Subcutaneous abdominal adipose tissue (tissue), 5 donors: Measurements from ENCODE around the gene SLCO2B1.

ENCODE experiments used
- H3K27ac ChIP-seq: one replicate; pipeline ENCODE4 v1.7.0; 2013; ENCODE audit warnings: low read depth, mild to moderate bottlenecking, inconsistent platforms, low read length, moderate library complexity
- H3K27me3 ChIP-seq, 5 donors: one replicate each; pipeline ENCODE4 v1.7.0; 2013; ENCODE audit warnings: low read length in 5 of 5, inconsistent platforms in 1 of 5; ENCODE audit not compliant: control insufficient read depth in 5 of 5, insufficient read depth in 4 of 5
- H3K36me3 ChIP-seq, 5 donors: one replicate each; pipeline ENCODE4 v1.7.0; 2013; ENCODE audit warnings: low read length in 5 of 5; ENCODE audit not compliant: control insufficient read depth in 5 of 5, insufficient read depth in 5 of 5
- H3K4me1 ChIP-seq, 5 donors: one replicate each; pipeline ENCODE4 v1.7.0; 2013; ENCODE audit warnings: low read length in 5 of 5, mild to moderate bottlenecking in 3 of 5, moderate library complexity in 1 of 5; ENCODE audit not compliant: control insufficient read depth in 5 of 5, insufficient read depth in 5 of 5
- H3K4me3 ChIP-seq, 5 donors: one replicate each; pipeline ENCODE4 v1.7.0; 2013; ENCODE audit warnings: low read length in 5 of 5, low read depth in 1 of 5
- H3K9ac ChIP-seq, 5 donors: one replicate each; pipeline ENCODE4 v1.7.0; 2013; ENCODE audit warnings: low read length in 5 of 5, mild to moderate bottlenecking in 4 of 5, moderate library complexity in 3 of 5
- H3K9me3 ChIP-seq, 5 donors: one replicate each; pipeline ENCODE4 v1.7.0; 2013; ENCODE audit warnings: low read length in 5 of 5; ENCODE audit not compliant: control insufficient read depth in 5 of 5
- donor health status: healthy.
- donor health status: healthy.
- donor health status: healthy.
- donor health status: healthy.
- donor health status: healthy.

SLCO2B1 gene

GRCh38 chr11:75242722-75243600 is 92.1 kb downstream of the SLCO2B1 start:
- no peaks in the 10 kb centered on the region for H3K36me3 ChIP-seq
- no peak overlapping the region for H3K27ac ChIP-seq
- H3K4me3 ChIP-seq, result no peak overlapping the region
- H3K9me3 ChIP-seq, result peaks cover 0 to 2% (median 0%) of the 10 kb centered on the region in 5 donors
- peaks cover 0 to 23% (median 10%) of the 10 kb centered on the region in 5 donors for H3K4me1 ChIP-seq
- peaks cover 22 to 45% (median 38%) of the 10 kb centered on the region in 5 donors for H3K27me3 ChIP-seq
- no peak overlapping the region for H3K9ac ChIP-seq

- peaks cover 0 to 23% (median 13%) of the 10 kb centered on the region in 5 donors for H3K4me1 ChIP-seq
- no peak overlapping the region for H3K4me3 ChIP-seq
- peaks cover 22 to 40% (median 34%) of the 10 kb centered on the region in 5 donors for H3K27me3 ChIP-seq
- no peaks in the 10 kb centered on the region for H3K36me3 ChIP-seq
- H3K9me3 ChIP-seq, result peaks cover 0 to 2% (median 0%) of the 10 kb centered on the region in 5 donors
- no peak overlapping the region for H3K9ac ChIP-seq
- no peak overlapping the region for H3K27ac ChIP-seq
These were observed 93.3 kb downstream of the SLCO2B1 start for GRCh38 chr11:75244052-75244814.

- Histone ChIP-seq H3K27me3 (peaks cover 12 to 27% (median 22%) of the 10 kb centered on the region in 5 donors), H3K9ac (no peak overlapping the region), H3K4me3 (no peak overlapping the region), H3K27ac (no peak overlapping the region), H3K9me3 (peaks cover 0 to 2% (median 0%) of the 10 kb centered on the region in 5 donors), H3K36me3 (no peaks in the 10 kb centered on the region), H3K4me1 (peaks cover 0 to 17% (median 9%) of the 10 kb centered on the region in 5 donors)
These were observed 94.6 kb downstream of the SLCO2B1 start for GRCh38 chr11:75245356-75246005.

DNA sequence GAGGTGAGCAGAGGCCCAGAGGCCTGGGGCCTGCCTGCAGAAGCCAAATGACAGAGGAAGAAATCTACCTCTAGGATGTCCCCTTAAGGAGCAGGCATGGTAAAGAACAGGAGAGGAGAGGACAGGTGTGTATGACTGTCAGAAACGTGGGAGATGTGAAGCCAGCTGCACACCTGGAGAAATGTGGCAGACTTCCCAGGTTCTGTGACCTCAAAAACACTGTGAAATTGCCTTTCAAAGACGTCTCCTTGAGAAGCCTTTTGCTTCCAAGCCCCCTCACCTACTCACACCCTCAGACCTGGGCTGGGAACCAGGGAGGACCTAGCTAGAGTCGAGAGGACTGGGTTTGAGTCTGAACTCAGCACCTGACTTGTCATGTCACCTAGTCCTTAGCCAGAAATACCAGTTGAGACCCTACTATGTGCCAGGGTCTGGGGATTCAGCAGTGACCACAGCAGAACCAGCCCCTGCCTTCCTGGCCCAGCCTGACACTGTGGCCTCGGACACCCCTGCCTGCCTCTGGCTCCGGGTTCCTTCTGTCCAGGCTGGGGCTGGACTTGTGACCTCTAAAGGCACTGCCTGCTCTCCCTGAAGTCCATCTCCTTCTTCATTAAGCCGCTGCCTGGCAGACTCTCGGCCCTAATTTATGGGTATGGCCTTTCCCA is 95.2 kb downstream of the SLCO2B1 start:
- no peak overlapping the region for H3K9ac ChIP-seq
- H3K27ac ChIP-seq, result no peak overlapping the region
- no peaks in the 10 kb centered on the region for H3K36me3 ChIP-seq
- peaks cover 0 to 2% (median 0%) of the 10 kb centered on the region in 5 donors for H3K9me3 ChIP-seq
- H3K4me1 ChIP-seq, result peaks cover 0 to 11% (median 5%) of the 10 kb centered on the region in 5 donors
- H3K4me3 ChIP-seq, result no peak overlapping the region
- peaks cover 12 to 24% (median 19%) of the 10 kb centered on the region in 5 donors for H3K27me3 ChIP-seq

DNA sequence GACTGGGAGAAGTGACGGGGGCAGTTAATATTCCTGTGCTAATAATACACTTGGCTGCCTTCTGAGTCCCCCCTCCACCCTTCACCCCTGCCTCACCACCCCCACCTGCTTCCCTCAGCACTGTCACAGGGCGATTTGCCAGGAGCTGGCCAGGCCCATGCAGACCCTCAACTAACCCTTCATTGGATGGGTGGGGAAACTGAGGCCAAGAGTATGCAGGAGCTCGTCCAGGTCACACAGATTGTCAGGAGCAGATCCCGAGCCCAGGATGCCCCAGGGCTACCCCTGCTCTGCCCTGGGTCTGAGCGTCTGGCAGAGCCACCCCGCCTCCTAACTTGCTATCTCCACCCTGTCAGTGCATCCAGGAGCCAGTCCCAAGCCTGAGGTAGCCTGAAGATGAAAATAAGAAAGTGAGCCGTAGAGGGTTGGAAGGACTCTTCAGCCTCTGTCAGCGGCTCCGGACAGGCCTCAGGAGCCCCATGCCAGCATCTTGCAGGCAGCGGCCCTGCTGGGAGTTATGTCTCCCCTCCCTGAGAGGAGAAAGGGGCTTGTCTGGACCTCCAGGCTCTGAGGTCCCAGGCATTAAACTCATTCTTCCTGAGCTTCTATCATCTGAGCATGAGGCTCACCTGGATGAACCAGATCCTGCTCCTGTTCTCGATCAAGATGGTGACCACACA is 95.9 kb downstream of the SLCO2B1 start:
- no peak overlapping the region for H3K4me3 ChIP-seq
- H3K9me3 ChIP-seq, result peaks cover 0 to 2% (median 0%) of the 10 kb centered on the region in 5 donors
- peaks cover 0 to 8% (median 4%) of the 10 kb centered on the region in 5 donors for H3K4me1 ChIP-seq
- H3K27ac ChIP-seq, result no peak overlapping the region
- H3K27me3 ChIP-seq, result peaks cover 12 to 24% (median 19%) of the 10 kb centered on the region in 5 donors
- H3K36me3 ChIP-seq, result no peaks in the 10 kb centered on the region
- no peak overlapping the region for H3K9ac ChIP-seq

DNA sequence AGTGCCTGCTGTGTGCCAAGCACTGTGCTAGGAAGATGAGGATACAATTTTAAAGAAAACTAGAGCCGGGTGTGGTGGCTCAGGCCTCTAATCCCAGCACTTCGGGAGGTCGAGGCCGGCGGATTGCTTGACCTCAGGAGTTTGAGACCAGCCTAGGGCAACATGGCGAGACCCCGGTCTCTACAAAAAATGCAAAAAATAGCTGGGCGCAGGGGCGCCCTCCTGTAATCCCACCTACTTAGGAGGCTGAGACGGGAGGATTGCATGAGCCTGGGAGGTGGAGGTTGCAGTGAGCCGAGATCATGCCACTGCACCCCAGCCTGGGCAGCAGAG is 98.0 kb downstream of the SLCO2B1 start:
- no peak overlapping the region for H3K4me3 ChIP-seq
- peaks cover under 1 to 5% (median 4%) of the 10 kb centered on the region in 5 donors for H3K9me3 ChIP-seq
- peaks cover 0 to 9% (median 6%) of the 10 kb centered on the region in 5 donors for H3K27me3 ChIP-seq
- H3K36me3 ChIP-seq, result no peaks in the 10 kb centered on the region
- no peak overlapping the region for H3K9ac ChIP-seq
- H3K4me1 ChIP-seq, result peaks cover 0 to 3% (median 3%) of the 10 kb centered on the region in 5 donors
- H3K27ac ChIP-seq, result no peak overlapping the region

- no peak overlapping the region for H3K9ac ChIP-seq
- H3K4me1 ChIP-seq, result peaks cover 0 to 3% (median 3%) of the 10 kb centered on the region in 5 donors
- H3K9me3 ChIP-seq, result peaks cover 0 to 5% (median 4%) of the 10 kb centered on the region in 5 donors
- H3K36me3 ChIP-seq, result no peaks in the 10 kb centered on the region
- H3K27ac ChIP-seq, result no peak overlapping the region
- peaks cover 0 to 7% (median 0%) of the 10 kb centered on the region in 5 donors for H3K27me3 ChIP-seq
- H3K4me3 ChIP-seq, result no peak overlapping the region
These were observed 98.8 kb downstream of the SLCO2B1 start for GRCh38 chr11:75249704-75250103.

DNA sequence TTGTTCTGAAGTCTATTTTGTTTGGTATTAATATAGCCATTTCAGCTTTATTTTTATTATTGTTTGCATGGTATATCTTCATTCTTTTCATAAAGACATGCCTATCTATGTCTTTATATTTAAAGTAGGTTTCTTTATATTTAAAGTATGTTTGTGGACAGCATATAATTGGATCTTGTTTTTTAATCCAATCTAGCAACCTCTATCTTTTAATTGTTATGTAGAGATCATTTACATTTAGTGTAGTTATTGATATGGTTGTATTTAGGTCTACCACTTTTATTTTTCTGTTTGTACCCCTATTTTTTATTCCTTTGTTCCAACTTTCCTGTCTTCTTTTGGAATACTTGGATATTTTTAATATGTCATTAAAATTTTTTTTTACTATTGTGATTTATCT is 103.4 kb downstream of the SLCO2B1 start:
- peaks cover 0 to 2% (median 0%) of the 10 kb centered on the region in 5 donors for H3K4me1 ChIP-seq
- H3K27ac ChIP-seq, result no peak overlapping the region
- peaks cover 0 to 5% (median 4%) of the 10 kb centered on the region in 5 donors for H3K9me3 ChIP-seq
- H3K27me3 ChIP-seq, result peaks cover 0 to 3% (median 0%) of the 10 kb centered on the region in 5 donors
- no peak overlapping the region for H3K4me3 ChIP-seq
- H3K9ac ChIP-seq, result no peak overlapping the region
- H3K36me3 ChIP-seq, result no peaks in the 10 kb centered on the region
